NB4 (cell line): Measurements from ENCODE around the gene RNF125.

Experiments used
- DNase-seq: peaks from one replicate; pipeline ENCODE4 v3.0.0; 2010; ENCODE audit warnings: low read depth
- H3K4me3 ChIP-seq: one replicate; pipeline ENCODE4 v1.5.1; 2011; ENCODE audit warnings: mild to moderate bottlenecking, low read depth, low read length, moderate library complexity
- MYC ChIP-seq: IDR thresholded peaks from 2 replicates; pipeline ENCODE4 v1.6.1; 2011; ENCODE audit warnings: low read depth, low read length
- POLR2A ChIP-seq: IDR thresholded peaks from 2 replicates; pipeline ENCODE4 v1.6.1; 2011; ENCODE audit warnings: mild to moderate bottlenecking; ENCODE audit not compliant: insufficient read length; ENCODE audit errors: extremely low read depth
- TF ChIP-seq, protein P1 (sequence below): IDR thresholded peaks from one replicate; pipeline ENCODE4 v1.5.1; 2012; ENCODE audit warnings: low read depth, low read length
- TF ChIP-seq, protein P2 (sequence below): IDR thresholded peaks from 2 replicates; pipeline ENCODE4 v1.6.1; 2011; ENCODE audit warnings: low read depth, low read length

Gene RNF125

DNA sequence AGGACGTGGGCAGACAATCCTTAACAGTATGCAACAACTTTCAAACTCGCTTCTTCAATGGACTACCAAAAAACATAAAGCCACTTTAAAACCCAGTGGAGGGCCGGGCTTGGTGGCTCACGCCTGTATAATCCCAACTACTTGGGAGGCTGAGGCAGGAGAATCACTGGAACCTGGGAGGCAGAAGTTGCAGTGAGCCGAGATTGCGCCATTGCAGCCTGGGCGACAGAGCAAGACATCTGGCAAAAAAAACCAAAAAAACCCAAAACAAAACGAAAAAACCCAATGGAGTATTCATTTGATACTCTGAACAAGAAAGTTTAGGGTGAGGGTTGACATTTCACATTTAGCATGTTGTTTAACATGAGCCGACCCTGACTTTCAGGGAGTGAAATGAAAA, 14.0 kb downstream of the RNF125 start:
- DNase-seq, result no peak
- no peak for TF ChIP-seq MYC
- TF ChIP-seq, protein P1, sequence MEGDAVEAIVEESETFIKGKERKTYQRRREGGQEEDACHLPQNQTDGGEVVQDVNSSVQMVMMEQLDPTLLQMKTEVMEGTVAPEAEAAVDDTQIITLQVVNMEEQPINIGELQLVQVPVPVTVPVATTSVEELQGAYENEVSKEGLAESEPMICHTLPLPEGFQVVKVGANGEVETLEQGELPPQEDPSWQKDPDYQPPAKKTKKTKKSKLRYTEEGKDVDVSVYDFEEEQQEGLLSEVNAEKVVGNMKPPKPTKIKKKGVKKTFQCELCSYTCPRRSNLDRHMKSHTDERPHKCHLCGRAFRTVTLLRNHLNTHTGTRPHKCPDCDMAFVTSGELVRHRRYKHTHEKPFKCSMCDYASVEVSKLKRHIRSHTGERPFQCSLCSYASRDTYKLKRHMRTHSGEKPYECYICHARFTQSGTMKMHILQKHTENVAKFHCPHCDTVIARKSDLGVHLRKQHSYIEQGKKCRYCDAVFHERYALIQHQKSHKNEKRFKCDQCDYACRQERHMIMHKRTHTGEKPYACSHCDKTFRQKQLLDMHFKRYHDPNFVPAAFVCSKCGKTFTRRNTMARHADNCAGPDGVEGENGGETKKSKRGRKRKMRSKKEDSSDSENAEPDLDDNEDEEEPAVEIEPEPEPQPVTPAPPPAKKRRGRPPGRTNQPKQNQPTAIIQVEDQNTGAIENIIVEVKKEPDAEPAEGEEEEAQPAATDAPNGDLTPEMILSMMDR, result no peak
- no peak for TF ChIP-seq POLR2A
- TF ChIP-seq, protein P2, sequence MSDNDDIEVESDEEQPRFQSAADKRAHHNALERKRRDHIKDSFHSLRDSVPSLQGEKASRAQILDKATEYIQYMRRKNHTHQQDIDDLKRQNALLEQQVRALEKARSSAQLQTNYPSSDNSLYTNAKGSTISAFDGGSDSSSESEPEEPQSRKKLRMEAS, result no peak
- no peak overlapping the region for H3K4me3 ChIP-seq

DNA sequence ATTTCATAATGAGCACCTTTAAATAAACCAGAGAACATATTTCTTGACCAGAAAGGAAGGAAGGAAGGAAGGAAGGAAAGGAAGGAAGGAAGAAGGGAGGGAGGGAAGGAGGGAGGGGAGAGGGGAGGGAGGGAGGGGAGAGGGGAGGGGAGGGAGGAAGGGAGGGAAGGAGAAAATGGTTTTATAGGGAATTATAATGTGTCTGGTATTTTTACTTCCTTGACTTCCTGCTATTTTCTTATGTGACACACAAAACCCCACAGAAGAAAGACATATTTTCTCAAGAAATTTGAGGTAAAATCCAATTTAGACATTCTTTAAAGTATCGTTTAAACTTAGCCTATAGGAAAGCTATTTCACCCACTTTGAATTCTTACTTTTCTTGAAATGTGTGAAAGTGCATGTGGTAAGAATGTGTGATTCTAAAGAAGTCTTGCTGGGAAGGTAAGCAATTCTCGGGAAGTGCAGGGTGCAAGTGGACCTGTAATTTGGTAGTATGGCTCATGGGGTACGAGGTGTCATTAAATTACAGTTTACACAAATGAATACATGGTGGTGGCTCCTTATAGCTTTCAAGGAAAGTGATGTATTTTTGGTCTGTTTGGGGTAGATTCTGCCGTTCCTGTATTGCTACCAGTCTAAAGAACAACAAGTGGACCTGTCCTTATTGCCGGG, 18.0 kb downstream of the RNF125 start:
- DNase-seq, result no peak
- no peak overlapping the region for H3K4me3 ChIP-seq
- TF ChIP-seq, protein P2, result no peak
- TF ChIP-seq MYC, result no peak
- TF ChIP-seq, protein P1, result no peak
- TF ChIP-seq POLR2A, result no peak

DNA sequence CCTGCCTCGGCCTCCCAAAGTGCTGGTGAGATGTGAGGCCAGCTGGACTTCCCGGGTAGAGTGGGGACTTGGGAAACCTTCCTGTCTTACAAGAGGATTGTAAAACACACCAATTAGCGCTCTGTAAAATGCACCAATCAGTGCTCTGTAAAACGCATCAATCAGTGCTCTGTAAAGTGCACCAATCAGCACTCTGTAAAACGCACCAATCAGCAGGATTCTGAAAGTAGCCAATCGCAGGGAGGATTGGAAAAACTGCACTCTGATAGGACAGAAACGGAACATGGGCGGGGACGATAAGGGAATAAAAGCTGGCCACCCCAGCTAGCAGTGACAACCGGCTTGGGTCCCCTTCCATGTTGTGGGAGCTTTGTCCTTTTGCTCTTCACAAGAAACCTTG, 19.0 kb downstream of the RNF125 start:
- no peak for DNase-seq
- no peak overlapping the region for H3K4me3 ChIP-seq
- TF ChIP-seq, protein P2, result no peak
- TF ChIP-seq POLR2A, result no peak
- TF ChIP-seq, protein P1, result no peak
- TF ChIP-seq MYC, result no peak

DNA sequence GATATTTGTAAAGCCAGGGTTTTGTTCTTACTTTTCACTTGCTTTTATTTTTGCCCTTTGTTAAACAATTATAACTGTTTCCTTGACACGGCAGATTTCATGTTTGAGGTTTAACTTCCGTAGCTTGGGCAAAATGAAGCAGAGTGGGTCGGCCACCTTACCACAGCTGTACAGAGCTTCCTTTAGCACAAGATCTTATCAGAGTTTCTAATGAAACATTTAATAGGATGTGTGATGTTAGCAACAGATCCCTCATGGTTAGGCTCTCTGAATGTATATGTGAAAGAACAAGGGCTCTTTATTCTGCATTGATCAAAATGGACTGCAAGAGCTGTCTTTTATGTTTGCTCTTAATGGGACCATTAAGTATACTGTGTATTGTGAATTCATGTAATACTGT, 22.3 kb downstream of the RNF125 start:
- peak; percentile 90 for DNase-seq
- peak overlapping the region; percentile 43 for H3K4me3 ChIP-seq
- TF ChIP-seq, protein P2, result peak; percentile 36; the same call in 1 of the 2 replicates
- TF ChIP-seq MYC (peak; percentile 36; the same call in 1 of the 2 replicates), POLR2A (no peak)
- TF ChIP-seq, protein P1, result no peak

DNA sequence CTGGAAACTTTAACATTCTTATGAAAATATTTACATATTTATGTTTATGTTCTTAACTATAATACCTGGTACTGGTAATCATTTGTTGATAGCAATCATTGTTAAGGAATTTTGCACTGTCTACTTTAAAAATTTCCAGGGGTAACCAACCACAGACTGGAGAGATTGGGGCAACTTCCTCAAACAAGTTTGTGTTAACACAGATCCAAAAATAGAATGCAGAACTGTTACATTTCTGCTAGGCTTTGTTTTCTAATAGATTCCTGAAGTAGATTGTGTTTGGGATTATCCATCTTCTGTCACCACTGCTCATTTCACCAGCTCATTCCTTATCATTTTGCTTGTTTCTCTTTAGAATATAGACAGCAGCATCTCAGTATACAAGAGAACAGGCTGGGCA, 23.7 kb downstream of the RNF125 start:
- TF ChIP-seq, protein P1, result no peak
- TF ChIP-seq POLR2A, result no peak
- TF ChIP-seq MYC, result no peak
- TF ChIP-seq, protein P2, result no peak
- no peak overlapping the region for H3K4me3 ChIP-seq
- DNase-seq, result peak; percentile 78
